ENCODE data around the gene HSD17B7.

DNA sequence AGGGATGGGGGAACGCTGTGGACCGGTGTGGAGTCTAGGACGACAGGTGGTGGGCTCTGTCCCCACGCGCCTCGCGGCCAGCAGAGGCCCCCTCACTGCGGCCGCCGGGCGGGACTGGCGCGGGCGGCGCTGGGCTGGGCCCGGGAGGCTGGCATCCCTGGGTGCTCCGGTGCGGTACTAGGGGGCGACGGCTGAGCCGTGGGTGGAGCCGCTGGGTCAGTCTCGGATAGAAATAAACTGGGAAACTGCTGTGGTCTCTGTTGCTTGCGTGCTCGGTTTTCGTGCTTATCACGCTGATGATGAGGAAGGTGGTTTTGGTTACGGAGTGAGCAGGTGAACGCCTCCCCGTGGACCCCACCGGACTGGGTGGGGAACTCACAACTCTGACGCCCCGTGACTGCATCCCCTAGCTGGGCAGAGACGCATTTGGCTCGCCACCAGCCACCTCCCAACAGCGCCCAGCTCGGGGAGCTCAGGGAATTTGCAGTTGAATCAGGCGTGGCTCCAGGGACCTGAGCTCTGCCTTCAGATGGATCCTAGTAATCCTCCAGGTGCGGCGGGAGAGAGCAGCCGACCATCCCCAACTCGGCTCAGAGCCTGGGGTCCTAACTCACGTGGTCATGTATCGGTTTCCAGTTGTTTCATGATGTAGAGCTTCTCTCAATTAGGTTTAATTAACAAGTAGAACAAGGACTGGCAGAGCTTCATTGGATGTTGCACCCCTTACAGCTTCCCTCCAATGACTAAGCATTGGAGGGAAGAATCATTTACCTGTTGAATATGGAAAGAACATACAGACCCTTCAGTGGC, 32.1 kb downstream of the HSD17B7 start:
- TF ChIP-seq CTCF (IDR thresholded peaks at IDR 0.05; ENCODE audit: poor library complexity, severe bottlenecking) = peak; percentile 45
- no peak for TF ChIP-seq EP300 (conservative IDR thresholded peaks at IDR 0.05; ENCODE audit: poor library complexity, severe bottlenecking)
- TF ChIP-seq SMC3 (conservative IDR thresholded peaks at IDR 0.05; ENCODE audit: poor library complexity) = no peak

All from neural cell (in vitro differentiated cells).